H9 (cell line): ENCODE measurements around the gene OXTR. TPM values are rescaled to one million over a fixed set of nuclear protein-coding genes. Genes with fewer than 3 reads are reported as not detected.

Experiments
- DNase-seq: peaks from one replicate; pipeline ENCODE4 v3.0.0-alpha.2; 2017
- H2AFZ ChIP-seq: one replicate; pipeline ENCODE4 v1.6.1; 2013; ENCODE audit warnings: mild to moderate bottlenecking, low read length, control low read depth, moderate library complexity
- H2AK5ac ChIP-seq: 2 replicates; pipeline ENCODE4 v1.6.1; 2013; ENCODE audit warnings: low read length, control low read depth, mixed read lengths; ENCODE audit not compliant: insufficient read length
- H2BK120ac ChIP-seq: one replicate; pipeline ENCODE4 v1.6.1; 2013; ENCODE audit warnings: low read depth, mild to moderate bottlenecking, low read length, control low read depth, inconsistent platforms; ENCODE audit not compliant: poor library complexity, severe bottlenecking
- H2BK12ac ChIP-seq: 2 replicates; pipeline ENCODE4 v1.6.1; 2013; ENCODE audit warnings: low read length, control low read depth, mixed read lengths, low read depth; ENCODE audit not compliant: insufficient read length
- H2BK15ac ChIP-seq: 2 replicates; pipeline ENCODE4 v1.6.1; 2013; ENCODE audit warnings: low read depth, low read length, control low read depth
- H2BK20ac ChIP-seq: one replicate; pipeline ENCODE4 v1.6.1; 2013; ENCODE audit warnings: low read depth, mild to moderate bottlenecking, low read length, control low read depth, inconsistent platforms; ENCODE audit not compliant: poor library complexity, severe bottlenecking
- H2BK5ac ChIP-seq: 2 replicates; pipeline ENCODE4 v1.6.1; 2013; ENCODE audit warnings: low read length, control low read depth, mixed read lengths; ENCODE audit not compliant: insufficient read length
- H3K14ac ChIP-seq: 2 replicates; pipeline ENCODE4 v1.6.1; 2013; ENCODE audit warnings: low read length, control low read depth; ENCODE audit not compliant: insufficient read depth
- H3K18ac ChIP-seq: 2 replicates; pipeline ENCODE4 v1.6.1; 2013; ENCODE audit warnings: low read depth, mild to moderate bottlenecking, mixed read lengths, low read length, control low read depth; ENCODE audit not compliant: insufficient read length
- H3K23ac ChIP-seq: 2 replicates; pipeline ENCODE4 v1.6.1; 2013; ENCODE audit warnings: low read length, control low read depth, mixed read lengths, low read depth; ENCODE audit not compliant: insufficient read length
- H3K23me2 ChIP-seq: 2 replicates; pipeline ENCODE4 v1.6.1; 2013; ENCODE audit warnings: low read depth, mild to moderate bottlenecking, mixed read lengths, low read length, control low read depth; ENCODE audit not compliant: insufficient read length, poor library complexity, severe bottlenecking
- H3K27ac ChIP-seq: 2 replicates; pipeline ENCODE4 v1.5.1; 2013; ENCODE audit warnings: low read length, control low read depth, mixed read lengths, low read depth; ENCODE audit not compliant: insufficient read length
- H3K27me3 ChIP-seq: 2 replicates; pipeline ENCODE4 v1.6.1; 2013; ENCODE audit warnings: low read length, control low read depth, inconsistent platforms; ENCODE audit not compliant: insufficient read depth
- H3K4ac ChIP-seq: 2 replicates; pipeline ENCODE4 v1.6.1; 2013; ENCODE audit warnings: low read depth, mild to moderate bottlenecking, control low read depth, inconsistent platforms, low read length, moderate library complexity
- H3K4me1 ChIP-seq: 2 replicates; pipeline ENCODE4 v1.6.1; 2013; ENCODE audit warnings: low read length, control low read depth, inconsistent platforms; ENCODE audit not compliant: insufficient read depth
- H3K4me2 ChIP-seq: 2 replicates; pipeline ENCODE4 v1.6.1; 2013; ENCODE audit warnings: low read length, control low read depth, mixed read lengths; ENCODE audit not compliant: insufficient read length, insufficient read depth
- H3K56ac ChIP-seq: 2 replicates; pipeline ENCODE4 v1.6.1; 2013; ENCODE audit warnings: low read depth, mild to moderate bottlenecking, mixed read lengths, low read length, control low read depth; ENCODE audit not compliant: insufficient read length
- H3K79me1 ChIP-seq: 2 replicates; pipeline ENCODE4 v1.6.1; 2013; ENCODE audit warnings: low read depth, mild to moderate bottlenecking, moderate library complexity, low read length, control low read depth, inconsistent platforms; ENCODE audit not compliant: insufficient read depth, poor library complexity, severe bottlenecking
- H3K79me2 ChIP-seq: 2 replicates; pipeline ENCODE4 v1.6.1; 2013; ENCODE audit warnings: low read length, control low read depth, inconsistent platforms; ENCODE audit not compliant: insufficient read depth
- H3K9ac ChIP-seq: 2 replicates; pipeline ENCODE4 v1.6.1; 2013; ENCODE audit warnings: low read length, control low read depth, mixed read lengths; ENCODE audit not compliant: insufficient read length; ENCODE audit errors: extremely low read depth
- H3K9me3 ChIP-seq: one replicate; pipeline ENCODE4 v1.6.1; 2013; ENCODE audit warnings: low read depth, low read length, inconsistent platforms; ENCODE audit not compliant: control insufficient read depth
- H3T11ph ChIP-seq: one replicate; pipeline ENCODE4 v1.6.1; 2013; ENCODE audit warnings: mild to moderate bottlenecking, low read length, control low read depth, inconsistent platforms
- H4K20me1 ChIP-seq: one replicate; pipeline ENCODE4 v1.6.1; 2013; ENCODE audit not compliant: control insufficient read depth, insufficient read length, insufficient read depth
- H4K5ac ChIP-seq: 2 replicates; pipeline ENCODE4 v1.6.1; 2013; ENCODE audit warnings: low read depth, mild to moderate bottlenecking, mixed read lengths, low read length, control low read depth; ENCODE audit not compliant: insufficient read length
- H4K8ac ChIP-seq: replicated peaks from 2 replicates; pipeline ENCODE4 v1.6.1; 2013; ENCODE audit warnings: low read length, control low read depth, mixed read lengths, low read depth; ENCODE audit not compliant: insufficient read length
- H4K91ac ChIP-seq: 2 replicates; pipeline ENCODE4 v1.6.1; 2013; ENCODE audit warnings: low read depth, mild to moderate bottlenecking, moderate library complexity, mixed read lengths, low read length, control low read depth; ENCODE audit not compliant: insufficient read length
- H3K27ac Mint-ChIP-seq, 3 experiments: 2 replicates in 2 of 3; 3 replicates in 1 of 3; pipeline ENCODE4 v1.8.0; 2020 to 2021; ENCODE audit warnings: mixed read lengths in 3 of 3, mild to moderate bottlenecking in 1 of 3, moderate library complexity in 1 of 3
- H3K27me3 Mint-ChIP-seq: 2 replicates; pipeline ENCODE4 v1.8.0; 2021; ENCODE audit warnings: low read depth, mild to moderate bottlenecking, moderate library complexity, mixed read lengths
- H3K36me3 Mint-ChIP-seq, 3 experiments: 2 replicates in 2 of 3; 3 replicates in 1 of 3; pipeline ENCODE4 v1.8.0; 2020 to 2021; ENCODE audit warnings: low read depth in 3 of 3, mixed read lengths in 3 of 3; ENCODE audit not compliant: insufficient read depth in 1 of 3
- H3K4me1 Mint-ChIP-seq, 2 experiments: 2 replicates each; pipeline ENCODE4 v1.8.0; 2020; ENCODE audit warnings: mixed read lengths in 2 of 2
- H3K4me3 Mint-ChIP-seq, 2 experiments: 2 replicates in 1 of 2; 3 replicates in 1 of 2; pipeline ENCODE4 v1.8.0; 2020 to 2021; ENCODE audit warnings: mild to moderate bottlenecking in 2 of 2, mixed read lengths in 2 of 2, moderate library complexity in 1 of 2
- H3K9me3 Mint-ChIP-seq, 2 experiments: 2 replicates in 1 of 2; 3 replicates in 1 of 2; pipeline ENCODE4 v1.8.0; 2020; ENCODE audit warnings: mild to moderate bottlenecking in 2 of 2, mixed read lengths in 2 of 2, moderate library complexity in 1 of 2
- CTCF ChIP-seq: fragments of 200-600 bp; sonication (generic); conservative IDR thresholded peaks from 3 replicates; pipeline ENCODE4 v1.8.0; 2021; ENCODE audit warnings: antibody characterized with exemption, mild to moderate bottlenecking
- WGBS: extraction: QIAGEN DNeasy Blood & Tissue Kit; methylation state at CpG from one replicate; pipeline ENCODE4 v1.1.7; 2013; ENCODE audit warnings: missing lambda C conversion rate, low lambda C conversion rate, mixed read lengths; ENCODE audit not compliant: insufficient read length; ENCODE audit errors: extremely low coverage; 5-methylcytosine and 5-hydroxymethylcytosine counted together
- total RNA-seq: library from RNA; stranded (reverse); gene quantifications from 2 replicates; pipeline ENCODE4 v1.2.1, GENCODE V29; 2021

Gene OXTR
- total RNA-seq, 1 experiment from 2014 or later: 1.7 TPM

GRCh38 chr3:8767256-8767666 is 2.2 kb downstream of the OXTR start:
- H3K23me2 ChIP-seq: peaks cover 4% of the 10 kb centered on the region
- H3K27me3 ChIP-seq: peaks cover 13% of the 10 kb centered on the region; the same call in 1 of the 2 replicates
- H2BK20ac ChIP-seq: no peak overlapping the region
- TF ChIP-seq CTCF: no peak
- H4K5ac ChIP-seq: no peak overlapping the region
- Mint-ChIP-seq H3K27ac (no peak overlapping the region), H3K27me3 (peaks cover 77% of the 10 kb centered on the region), H3K36me3 (no peaks in the 10 kb centered on the region; a peak in 2 of 7 replicates), H3K4me1 (peaks cover 27 to 29% of the 10 kb centered on the region in 2 experiments), H3K9me3 (no peaks in the 10 kb centered on the region), H3K4me3 (peak overlapping the region in 1 of 2 experiments; percentile 41; a peak in 1 of 5 replicates)
- no peaks in the 10 kb centered on the region for H4K20me1 ChIP-seq
- no peak overlapping the region for H2AK5ac ChIP-seq
- no peak overlapping the region for H3K18ac ChIP-seq
- H3K9ac ChIP-seq: no peak overlapping the region
- H3K4me1 ChIP-seq: peaks cover 2% of the 10 kb centered on the region; the same call in 1 of the 2 replicates
- no peak overlapping the region for H3T11ph ChIP-seq
- H2BK12ac ChIP-seq: no peak overlapping the region
- no peak overlapping the region for H2BK120ac ChIP-seq
- no peak overlapping the region for H3K27ac ChIP-seq
- H3K23ac ChIP-seq: no peak overlapping the region
- H3K4ac ChIP-seq: no peak overlapping the region
- no peak overlapping the region for H3K56ac ChIP-seq
- H3K14ac ChIP-seq: no peak overlapping the region
- no peak overlapping the region for H3K4me2 ChIP-seq
- no peak overlapping the region for H2BK15ac ChIP-seq
- H2BK5ac ChIP-seq: no peak overlapping the region
- no peak overlapping the region for H4K91ac ChIP-seq
- WGBS: no CpG with 5 or more reads among the region's 37 CpGs
- H3K79me1 ChIP-seq: no peaks in the 10 kb centered on the region
- H2AFZ ChIP-seq: no peak overlapping the region
- H3K79me2 ChIP-seq: no peaks in the 10 kb centered on the region
- DNase-seq: no peak
- no peaks in the 10 kb centered on the region for H3K9me3 ChIP-seq
- H4K8ac ChIP-seq: no peak overlapping the region
